ENCODE results near the gene PIP5K1B. TPM values are rescaled to one million over a fixed set of nuclear protein-coding genes. Genes with fewer than 3 reads are reported as not detected.

The PIP5K1B gene, protein sequence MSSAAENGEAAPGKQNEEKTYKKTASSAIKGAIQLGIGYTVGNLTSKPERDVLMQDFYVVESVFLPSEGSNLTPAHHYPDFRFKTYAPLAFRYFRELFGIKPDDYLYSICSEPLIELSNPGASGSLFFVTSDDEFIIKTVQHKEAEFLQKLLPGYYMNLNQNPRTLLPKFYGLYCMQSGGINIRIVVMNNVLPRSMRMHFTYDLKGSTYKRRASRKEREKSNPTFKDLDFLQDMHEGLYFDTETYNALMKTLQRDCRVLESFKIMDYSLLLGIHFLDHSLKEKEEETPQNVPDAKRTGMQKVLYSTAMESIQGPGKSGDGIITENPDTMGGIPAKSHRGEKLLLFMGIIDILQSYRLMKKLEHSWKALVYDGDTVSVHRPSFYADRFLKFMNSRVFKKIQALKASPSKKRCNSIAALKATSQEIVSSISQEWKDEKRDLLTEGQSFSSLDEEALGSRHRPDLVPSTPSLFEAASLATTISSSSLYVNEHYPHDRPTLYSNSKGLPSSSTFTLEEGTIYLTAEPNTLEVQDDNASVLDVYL
- 1.8 and 2.4 TPM in 2 replicates for total RNA-seq (2014; rRNA removed; shearing (Covaris generic))

DNA sequence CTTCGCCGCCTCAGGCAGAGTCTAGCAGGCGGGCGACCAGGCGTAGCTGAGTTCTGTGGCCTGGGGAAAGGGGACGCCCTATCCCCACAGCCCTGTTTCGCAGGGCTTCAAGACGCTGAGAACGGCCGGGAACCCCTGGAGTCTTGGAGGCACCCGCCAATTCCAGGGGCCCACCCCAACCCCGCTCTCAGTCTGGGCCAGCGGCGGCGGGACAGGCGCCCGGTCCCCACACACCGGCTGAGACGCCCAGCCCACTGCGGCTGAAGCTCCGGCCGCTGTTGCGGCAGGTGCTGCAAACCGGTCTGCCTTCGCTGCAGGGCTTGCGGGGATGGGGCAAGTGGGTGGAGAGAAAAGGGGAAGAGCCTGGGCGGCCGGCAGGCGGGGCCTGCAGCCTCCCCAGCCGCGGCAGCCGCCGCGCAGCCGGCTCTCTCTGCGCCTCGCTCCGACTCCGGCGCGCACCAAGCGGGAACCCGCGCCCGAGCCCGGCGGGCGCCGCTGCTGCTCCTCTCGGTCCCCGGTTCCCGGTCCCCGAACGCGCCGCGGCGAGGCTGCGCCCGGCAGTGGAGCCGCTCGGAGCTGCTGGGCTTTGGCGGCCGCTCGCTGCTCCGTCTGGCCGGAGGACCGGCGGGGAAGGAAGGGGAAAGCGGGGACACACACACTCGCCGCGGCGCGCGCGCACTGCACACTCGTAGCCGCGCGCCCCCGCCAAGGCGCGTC lies at the start of gene PIP5K1B:
Gene PIP5K1B, plus strand, starts transcription at position 427 of the 717 bp plus-strand sequence. CDS start 117,375 bp downstream, outside the sequence.
- Histone ChIP-seq H3K4me3 (ENCODE audit: insufficient read depth, low read depth, low read length) (peak within 1 kb of the TSS; percentile 70), H3K27me3 (ENCODE audit: control insufficient read depth, insufficient read depth, low read length) (peaks cover 34% of the 10 kb centered on the region), H3K36me3 (replicated peaks; ENCODE audit: control insufficient read depth, insufficient read depth, low read length) (no peaks in the 10 kb centered on the region)
- peak; percentile 89 for DNase-seq

DNA sequence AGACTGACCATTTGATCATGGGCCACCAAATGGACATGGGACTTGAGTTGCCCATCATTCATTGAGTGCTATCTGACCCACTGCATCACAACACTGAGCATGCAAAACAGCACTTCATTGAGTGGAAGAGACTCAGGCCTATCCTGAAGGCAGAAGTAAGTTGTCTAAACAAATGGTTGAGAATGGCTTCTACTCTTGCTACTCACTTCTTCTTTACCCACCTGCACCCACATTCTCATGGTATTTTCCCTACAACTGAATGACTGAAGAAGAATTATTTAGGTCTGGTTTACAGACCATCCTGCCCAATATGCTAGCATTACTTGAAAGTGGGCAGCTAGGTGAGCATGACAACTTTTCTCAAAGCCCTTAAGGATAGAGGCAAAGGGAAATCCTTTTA lies 41.0 kb upstream of the PIP5K1B start:
- no peaks in the 10 kb centered on the region for H3K27me3 ChIP-seq (ENCODE audit: control insufficient read depth, insufficient read depth, low read length)
- DNase-seq = no peak
- H3K4me3 ChIP-seq (ENCODE audit: insufficient read depth, low read depth, low read length) = no peak overlapping the region
- no peaks in the 10 kb centered on the region for H3K36me3 ChIP-seq (replicated peaks; ENCODE audit: control insufficient read depth, insufficient read depth, low read length)

DNA sequence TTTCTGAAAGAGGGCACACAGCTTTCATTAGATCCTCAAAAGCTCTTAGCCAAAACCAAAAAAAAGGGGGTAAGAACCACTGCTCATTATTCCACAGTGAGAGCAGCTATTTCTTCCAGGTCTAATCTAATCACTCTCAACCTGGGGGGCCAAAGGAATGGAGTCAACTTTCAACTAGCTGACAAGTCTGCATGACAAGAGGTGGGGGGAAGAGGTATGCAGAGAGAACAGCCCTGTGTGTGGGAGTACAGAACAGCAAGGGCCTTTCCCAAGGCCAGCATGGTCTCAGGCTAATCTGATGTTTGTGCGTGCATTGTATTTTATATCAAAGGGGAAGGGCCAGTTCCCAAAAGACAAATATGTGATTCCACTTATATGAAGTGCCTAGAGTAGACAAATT lies 36.9 kb upstream of the PIP5K1B start:
- Histone ChIP-seq H3K4me3 (ENCODE audit: insufficient read depth, low read depth, low read length) (no peak overlapping the region), H3K36me3 (replicated peaks; ENCODE audit: control insufficient read depth, insufficient read depth, low read length) (no peaks in the 10 kb centered on the region), H3K27me3 (ENCODE audit: control insufficient read depth, insufficient read depth, low read length) (no peaks in the 10 kb centered on the region)
- DNase-seq = no peak

DNA sequence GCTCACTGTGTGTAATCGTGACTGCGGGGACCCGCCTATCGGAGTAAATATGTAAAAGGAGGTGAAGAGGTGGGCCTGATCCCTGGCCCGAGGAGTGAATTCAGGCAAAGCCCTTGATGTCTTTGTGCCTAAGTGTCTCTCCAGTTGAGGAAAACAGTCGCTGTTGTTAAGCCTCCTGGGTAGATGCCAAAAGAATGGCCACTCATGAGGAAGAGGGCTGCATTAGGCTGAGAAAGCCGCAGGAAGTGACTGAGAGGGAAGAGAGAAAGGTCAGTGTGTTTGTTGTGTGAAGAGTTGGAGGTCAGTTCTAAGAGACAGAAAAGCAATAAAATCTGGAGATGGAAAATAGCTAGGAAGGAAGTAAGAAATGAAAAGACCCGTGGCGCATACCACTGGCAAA lies 35.8 kb upstream of the PIP5K1B start:
- DNase-seq = no peak
- Histone ChIP-seq H3K27me3 (ENCODE audit: control insufficient read depth, insufficient read depth, low read length) (no peaks in the 10 kb centered on the region), H3K4me3 (ENCODE audit: insufficient read depth, low read depth, low read length) (no peak overlapping the region), H3K36me3 (replicated peaks; ENCODE audit: control insufficient read depth, insufficient read depth, low read length) (no peaks in the 10 kb centered on the region)

DNA sequence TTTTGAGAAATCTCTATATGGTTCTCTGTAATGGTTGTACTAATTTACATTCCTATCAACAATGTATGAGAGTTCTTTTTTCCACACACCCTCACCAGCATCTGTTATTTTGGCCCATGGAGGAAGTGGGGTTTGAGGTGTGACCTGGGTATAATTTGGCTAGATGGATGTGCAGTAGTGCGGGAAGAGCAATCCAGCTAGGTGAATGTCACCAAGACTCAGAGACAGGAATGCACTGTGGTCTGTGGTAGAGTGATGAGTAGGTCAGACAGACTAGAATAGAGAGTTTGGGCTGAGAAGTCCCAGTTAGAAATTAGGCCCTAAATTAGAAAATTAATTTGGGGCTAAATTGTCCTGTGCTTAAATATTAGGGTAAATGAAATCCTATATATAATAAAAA lies 32.8 kb upstream of the PIP5K1B start:
- Histone ChIP-seq H3K4me3 (ENCODE audit: insufficient read depth, low read depth, low read length) (no peak overlapping the region), H3K27me3 (ENCODE audit: control insufficient read depth, insufficient read depth, low read length) (no peaks in the 10 kb centered on the region), H3K36me3 (replicated peaks; ENCODE audit: control insufficient read depth, insufficient read depth, low read length) (no peaks in the 10 kb centered on the region)
- DNase-seq = no peak

DNA sequence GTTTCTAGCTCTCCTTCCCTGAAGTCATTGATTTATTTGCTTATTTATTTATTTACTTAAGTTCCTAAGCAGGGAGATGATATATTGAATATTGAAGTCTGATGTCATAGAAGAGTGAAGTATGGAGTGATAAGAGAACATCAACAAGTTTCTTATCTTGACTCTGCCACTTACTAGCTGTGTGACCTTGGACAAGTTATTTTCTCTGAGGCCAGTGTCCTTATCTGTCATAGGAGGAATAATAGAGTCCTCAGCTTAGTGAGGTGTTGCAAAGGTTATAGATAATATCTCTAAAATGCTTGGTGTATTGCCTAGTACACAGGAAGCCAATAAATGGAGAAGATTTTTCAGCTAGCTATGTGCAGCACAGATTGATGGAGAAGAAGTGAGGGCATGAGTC lies 32.4 kb upstream of the PIP5K1B start:
- no peaks in the 10 kb centered on the region for H3K27me3 ChIP-seq (ENCODE audit: control insufficient read depth, insufficient read depth, low read length)
- DNase-seq = no peak
- H3K4me3 ChIP-seq (ENCODE audit: insufficient read depth, low read depth, low read length) = no peak overlapping the region
- no peaks in the 10 kb centered on the region for H3K36me3 ChIP-seq (replicated peaks; ENCODE audit: control insufficient read depth, insufficient read depth, low read length)

DNA sequence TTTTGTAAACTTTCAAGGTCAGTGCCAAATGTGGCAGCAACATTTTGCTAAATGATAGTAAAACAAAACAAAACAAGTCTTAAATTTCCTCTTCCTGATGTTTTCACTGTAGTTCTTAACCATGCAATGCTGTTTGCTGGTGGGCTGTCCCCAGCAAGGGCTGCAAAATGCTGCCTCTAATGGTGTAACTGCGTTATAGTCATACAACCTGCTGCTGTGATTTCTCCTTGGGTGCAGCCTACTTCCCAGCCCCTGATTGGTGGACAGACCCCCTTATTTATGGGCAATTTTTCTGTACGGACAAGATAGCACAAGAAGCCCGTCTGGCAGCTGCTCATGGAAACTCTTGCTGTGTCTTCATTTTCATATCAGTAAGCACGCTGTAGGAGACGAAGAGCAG lies 26.6 kb upstream of the PIP5K1B start:
- no peak for DNase-seq
- H3K27me3 ChIP-seq (ENCODE audit: control insufficient read depth, insufficient read depth, low read length) = no peaks in the 10 kb centered on the region
- no peaks in the 10 kb centered on the region for H3K36me3 ChIP-seq (replicated peaks; ENCODE audit: control insufficient read depth, insufficient read depth, low read length)
- no peak overlapping the region for H3K4me3 ChIP-seq (ENCODE audit: insufficient read depth, low read depth, low read length)

DNA sequence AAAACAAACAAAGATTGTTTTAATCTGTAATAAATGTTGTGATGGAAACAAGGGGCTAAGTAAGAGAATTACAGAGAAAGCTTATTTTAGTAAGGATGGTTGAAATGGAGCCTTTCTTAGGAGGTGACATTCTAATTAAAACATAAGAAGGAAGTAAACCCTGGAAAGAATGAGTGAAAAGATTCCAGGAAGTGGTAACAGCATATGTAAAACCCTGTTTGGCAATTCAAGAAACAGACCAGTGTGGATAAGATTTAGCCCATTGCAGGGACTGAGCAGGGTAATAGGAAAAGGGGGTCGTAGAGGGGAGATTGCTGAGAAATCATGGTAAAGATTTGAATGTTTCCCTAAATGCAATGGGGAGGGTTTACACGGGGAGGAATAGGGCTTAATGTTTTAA lies 21.6 kb upstream of the PIP5K1B start:
- H3K4me3 ChIP-seq (ENCODE audit: insufficient read depth, low read depth, low read length) = no peak overlapping the region
- H3K27me3 ChIP-seq (ENCODE audit: control insufficient read depth, insufficient read depth, low read length) = no peaks in the 10 kb centered on the region; the same call in 1 of the 2 replicates
- DNase-seq = no peak
- no peaks in the 10 kb centered on the region for H3K36me3 ChIP-seq (replicated peaks; ENCODE audit: control insufficient read depth, insufficient read depth, low read length)

DNA sequence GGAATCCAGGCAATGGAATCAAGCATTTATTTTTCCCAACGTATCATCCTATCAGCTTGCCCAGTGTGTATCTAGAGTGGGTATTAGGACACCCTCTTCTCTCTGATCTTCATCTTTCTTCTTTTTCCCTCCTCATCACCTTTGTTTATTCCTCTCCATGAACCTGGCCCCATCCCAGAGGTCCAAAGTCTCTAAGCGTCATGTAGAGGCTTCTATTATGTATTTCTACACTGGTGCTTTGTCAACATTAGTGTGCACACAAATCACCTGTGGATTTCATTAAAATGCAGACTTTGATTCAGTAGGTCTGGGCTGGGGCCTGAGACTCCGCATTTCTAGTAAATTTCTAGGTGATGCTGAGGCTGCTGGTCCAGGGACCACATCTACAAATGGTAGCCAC lies 19.8 kb upstream of the PIP5K1B start:
- no peaks in the 10 kb centered on the region for H3K36me3 ChIP-seq (replicated peaks; ENCODE audit: control insufficient read depth, insufficient read depth, low read length)
- no peak overlapping the region for H3K4me3 ChIP-seq (ENCODE audit: insufficient read depth, low read depth, low read length)
- DNase-seq = no peak
- no peaks in the 10 kb centered on the region; the same call in 1 of the 2 replicates for H3K27me3 ChIP-seq (ENCODE audit: control insufficient read depth, insufficient read depth, low read length)

DNA sequence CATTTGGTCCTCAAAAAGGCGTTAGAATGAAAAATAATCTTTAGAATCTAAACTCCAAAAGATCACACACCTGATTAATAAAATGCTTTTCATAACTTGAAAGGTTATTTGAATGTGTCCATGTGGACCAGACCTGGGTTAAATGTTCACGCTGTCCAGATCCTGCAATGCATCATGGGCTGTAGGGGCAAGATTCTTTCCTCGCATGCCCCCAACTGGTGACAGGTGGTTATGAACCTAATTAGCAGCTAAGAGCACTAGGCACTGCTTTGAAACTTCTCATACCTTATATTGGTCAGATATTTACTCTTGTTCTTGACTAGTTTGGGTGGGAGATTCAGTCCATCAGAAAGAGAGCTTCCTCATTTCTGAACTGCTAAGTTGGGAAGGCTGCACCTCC lies 19.3 kb upstream of the PIP5K1B start:
- H3K27me3 ChIP-seq (ENCODE audit: control insufficient read depth, insufficient read depth, low read length) = no peaks in the 10 kb centered on the region; the same call in 1 of the 2 replicates
- DNase-seq = no peak
- H3K36me3 ChIP-seq (replicated peaks; ENCODE audit: control insufficient read depth, insufficient read depth, low read length) = no peaks in the 10 kb centered on the region
- H3K4me3 ChIP-seq (ENCODE audit: insufficient read depth, low read depth, low read length) = no peak overlapping the region

DNA sequence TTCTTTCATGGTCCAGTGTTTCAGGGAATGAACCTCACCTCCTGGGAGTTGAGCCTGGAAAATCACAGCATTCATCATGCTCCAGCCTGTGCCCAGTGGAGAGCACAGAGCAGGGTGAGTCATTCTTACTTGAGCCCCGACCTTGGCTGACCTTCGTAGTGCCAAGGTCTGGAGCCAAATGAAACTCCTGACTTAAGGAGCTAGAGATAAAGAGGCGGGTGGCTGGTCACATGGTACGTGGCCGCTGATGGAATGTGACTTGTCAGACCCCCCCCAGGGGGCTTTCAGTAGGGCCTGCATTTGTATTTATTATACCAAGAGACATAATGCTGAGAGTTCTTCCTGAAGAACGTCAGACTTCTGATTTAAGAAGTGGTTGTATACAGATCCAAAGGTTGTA lies 15.0 kb upstream of the PIP5K1B start:
- no peaks in the 10 kb centered on the region for H3K36me3 ChIP-seq (replicated peaks; ENCODE audit: control insufficient read depth, insufficient read depth, low read length)
- no peaks in the 10 kb centered on the region for H3K27me3 ChIP-seq (ENCODE audit: control insufficient read depth, insufficient read depth, low read length)
- no peak for DNase-seq
- no peak overlapping the region for H3K4me3 ChIP-seq (ENCODE audit: insufficient read depth, low read depth, low read length)

DNA sequence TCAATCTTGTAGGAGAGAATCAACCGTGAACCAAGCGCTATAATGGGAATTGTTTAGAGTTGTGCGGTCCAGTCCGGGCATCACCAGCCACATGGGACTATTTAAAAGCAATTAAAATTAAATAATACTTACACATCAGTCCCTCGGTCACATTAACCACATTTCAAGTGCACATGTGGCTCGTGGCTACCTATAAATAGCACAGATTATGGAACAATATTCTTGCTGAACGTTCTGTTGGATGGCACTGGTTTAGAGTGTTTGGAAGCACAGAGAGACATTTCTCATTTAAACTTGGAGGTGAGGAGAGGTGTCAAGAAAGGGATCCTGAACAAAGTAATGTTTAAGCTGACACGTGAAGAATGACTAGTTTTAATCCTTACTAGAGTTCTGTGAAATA lies 12.5 kb upstream of the PIP5K1B start:
- H3K27me3 ChIP-seq (ENCODE audit: control insufficient read depth, insufficient read depth, low read length) = no peaks in the 10 kb centered on the region
- no peak for DNase-seq
- H3K4me3 ChIP-seq (ENCODE audit: insufficient read depth, low read depth, low read length) = no peak overlapping the region
- H3K36me3 ChIP-seq (replicated peaks; ENCODE audit: control insufficient read depth, insufficient read depth, low read length) = no peaks in the 10 kb centered on the region

DNA sequence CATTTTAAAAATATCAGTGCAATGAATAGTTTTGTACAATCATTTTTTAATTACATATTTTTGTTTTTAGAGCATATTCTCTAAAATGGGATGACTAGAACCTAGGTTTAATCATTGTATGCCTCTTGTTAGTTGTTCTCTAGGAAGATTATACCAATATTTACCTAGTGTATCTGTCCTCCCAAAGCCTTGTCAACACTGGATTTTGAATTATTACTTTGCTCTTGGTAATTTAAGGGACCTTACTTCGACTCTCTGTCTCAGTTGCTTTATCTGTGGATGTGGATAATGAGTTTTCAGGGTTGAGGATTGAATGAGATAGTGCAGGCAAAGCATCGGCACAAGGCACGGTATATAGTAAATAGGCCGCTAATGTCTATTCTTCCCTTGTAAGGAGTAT lies 10.9 kb upstream of the PIP5K1B start:
- Histone ChIP-seq H3K27me3 (ENCODE audit: control insufficient read depth, insufficient read depth, low read length) (no peaks in the 10 kb centered on the region), H3K4me3 (ENCODE audit: insufficient read depth, low read depth, low read length) (no peak overlapping the region), H3K36me3 (replicated peaks; ENCODE audit: control insufficient read depth, insufficient read depth, low read length) (no peaks in the 10 kb centered on the region)
- no peak for DNase-seq

DNA sequence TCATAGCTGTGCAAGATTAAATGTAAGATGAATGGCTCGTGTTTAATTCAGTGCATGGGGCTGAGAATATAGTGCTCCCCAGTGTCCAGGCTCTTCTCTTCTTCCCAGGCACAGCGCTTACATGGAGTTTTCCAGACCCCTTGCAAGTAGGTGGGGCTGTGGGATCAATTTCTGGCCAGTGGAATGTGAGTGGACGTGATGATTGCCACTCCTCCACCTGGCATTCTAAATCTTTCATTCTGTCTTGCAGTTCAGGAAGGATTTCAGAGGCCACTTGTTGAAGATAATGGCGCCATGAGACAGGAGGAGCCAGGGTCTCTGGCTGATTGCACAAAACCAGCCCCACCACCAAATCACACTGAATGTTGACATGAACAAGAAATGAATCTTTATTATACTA lies 7.2 kb upstream of the PIP5K1B start:
- no peak for DNase-seq
- H3K27me3 ChIP-seq (ENCODE audit: control insufficient read depth, insufficient read depth, low read length) = no peaks in the 10 kb centered on the region

DNA sequence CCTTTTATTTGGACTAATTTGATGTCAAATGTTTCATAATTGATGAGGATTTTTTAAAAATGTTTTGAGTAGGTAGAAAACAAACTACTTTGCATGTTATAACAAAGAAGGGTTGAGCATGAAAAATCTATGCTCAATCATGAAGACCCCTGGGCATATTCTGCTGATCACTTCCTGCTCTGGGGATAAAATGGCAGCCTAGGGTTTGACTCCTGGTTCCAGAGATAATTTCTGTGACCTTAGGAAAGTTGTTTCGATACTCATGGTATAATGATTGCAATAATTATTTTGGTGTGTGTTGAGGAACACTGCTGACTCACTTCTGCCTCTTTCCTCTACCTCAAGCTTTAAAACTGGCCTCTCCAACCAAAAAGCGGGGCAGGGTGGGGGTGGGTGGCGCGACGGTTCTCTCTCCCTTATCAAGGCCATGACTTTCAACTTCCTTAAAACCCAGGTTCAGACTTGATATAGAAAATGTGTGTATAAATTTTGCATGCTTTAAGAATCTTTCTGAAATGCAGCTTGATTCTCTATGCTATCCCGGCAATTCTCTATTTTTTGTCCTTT lies 6.0 kb upstream of the PIP5K1B start:
- Histone ChIP-seq H3K36me3 (replicated peaks; ENCODE audit: control insufficient read depth, insufficient read depth, low read length) (no peaks in the 10 kb centered on the region), H3K4me3 (ENCODE audit: insufficient read depth, low read depth, low read length) (no peak overlapping the region), H3K27me3 (ENCODE audit: control insufficient read depth, insufficient read depth, low read length) (peaks cover 7% of the 10 kb centered on the region)
- DNase-seq = no peak

More for the DNA sequence above, 7.2 kb upstream of the PIP5K1B start:
- Histone ChIP-seq H3K4me3 (ENCODE audit: insufficient read depth, low read depth, low read length) (no peak overlapping the region), H3K36me3 (replicated peaks; ENCODE audit: control insufficient read depth, insufficient read depth, low read length) (no peaks in the 10 kb centered on the region)

Measured in H7 (cell line).